ENCODE results near the gene ZNF165.

- TF ChIP-seq CTCF (IDR thresholded peaks at IDR 0.05) (no peak), EP300 (IDR thresholded peaks at IDR 0.05) (peak in 1 of 4 donors; percentile 21)
These were observed 56.5 kb downstream of the ZNF165 start for GRCh38 chr6:28136585-28137504.

Measured in sigmoid colon (tissue), 4 donors.